IMR-90 (cell line): ENCODE data around the gene SPC25. TPM values are rescaled to one million over a fixed set of nuclear protein-coding genes. Genes with fewer than 3 reads are reported as not detected.

ENCODE experiments used
- ATAC-seq: fragments of 200-7000 bp; cut with Tn5 transposase; 2 replicates; pipeline ENCODE4 v1.9.1; 2020; ENCODE audit warnings: low read depth, mild to moderate bottlenecking, moderate library complexity
- BruUV-seq: library from RNA; stranded (reverse); fragments of 400-500 nt; replicated peaks from 2 replicates; lab custom pipeline; 2021; lab: Mats Ljungman, UMichigan
- CTCF ChIA-PET: fragments of 300-600 bp; formaldehyde crosslinking; extraction: SDS; loops from one replicate; lab custom pipeline; 2021; ENCODE audit warnings: antibody characterized with exemption; lab: Yijun Ruan, JAX
- POLR2A ChIA-PET: fragments of 300-600 bp; sonication (Branson Sonifier 250); formaldehyde crosslinking; loops from one replicate; lab custom pipeline; 2022; ENCODE audit warnings: antibody characterized with exemption; ENCODE audit not compliant: unreplicated experiment; lab: Charles Lee
- DNase-seq: peaks from one replicate; pipeline ENCODE4 v3.0.0; 2013
- H2AFZ ChIP-seq: replicated peaks from 2 replicates; pipeline ENCODE3; 2013; ENCODE audit warnings: low read length, mild to moderate bottlenecking; ENCODE audit not compliant: poor library complexity
- H2AK5ac ChIP-seq: 2 replicates; pipeline ENCODE4 v1.6.1; 2013; ENCODE audit warnings: low read depth, low read length, inconsistent platforms
- H2AK9ac ChIP-seq: replicated peaks from 2 replicates; pipeline ENCODE3; 2013; ENCODE audit warnings: mild to moderate bottlenecking, low read depth, low read length, moderate library complexity; ENCODE audit not compliant: poor library complexity
- H2BK120ac ChIP-seq: 2 replicates; pipeline ENCODE4 v1.6.1; 2013; ENCODE audit warnings: low read depth, low read length, inconsistent platforms
- H2BK15ac ChIP-seq: 3 replicates; pipeline ENCODE4 v1.6.1; 2013; ENCODE audit warnings: low read depth, low read length, inconsistent platforms
- H2BK20ac ChIP-seq: 2 replicates; pipeline ENCODE4 v1.6.1; 2013; ENCODE audit warnings: low read depth, mild to moderate bottlenecking, inconsistent platforms, low read length, moderate library complexity
- H2BK5ac ChIP-seq: 2 replicates; pipeline ENCODE4 v1.6.1; 2013; ENCODE audit warnings: mild to moderate bottlenecking, low read depth, low read length, inconsistent platforms; ENCODE audit not compliant: poor library complexity, severe bottlenecking
- H3K14ac ChIP-seq: replicated peaks from 2 replicates; pipeline ENCODE4 v1.6.1; 2013; ENCODE audit warnings: low read depth, low read length, inconsistent platforms
- H3K18ac ChIP-seq: 2 replicates; pipeline ENCODE4 v1.6.1; 2013; ENCODE audit warnings: low read depth, low read length, control low read depth
- H3K23ac ChIP-seq: 2 replicates; pipeline ENCODE4 v1.6.1; 2013; ENCODE audit warnings: low read depth, low read length, inconsistent platforms
- H3K27ac ChIP-seq: 2 replicates; pipeline ENCODE4 v1.5.1; 2013; ENCODE audit warnings: mild to moderate bottlenecking, control low read depth, low read length; ENCODE audit not compliant: insufficient read depth
- H3K27me3 ChIP-seq: 2 replicates; pipeline ENCODE4 v1.6.1; 2013; ENCODE audit warnings: low read length; ENCODE audit not compliant: control insufficient read depth, insufficient read depth
- H3K36me3 ChIP-seq: 2 replicates; pipeline ENCODE4 v1.6.1; 2013; ENCODE audit warnings: low read length, mixed read lengths; ENCODE audit not compliant: control insufficient read depth, insufficient read depth
- H3K4ac ChIP-seq: 2 replicates; pipeline ENCODE4 v1.6.1; 2013; ENCODE audit warnings: low read depth, low read length, inconsistent platforms
- H3K4me1 ChIP-seq: 2 replicates; pipeline ENCODE4 v1.6.1; 2013; ENCODE audit warnings: low read length, mixed read lengths; ENCODE audit not compliant: control insufficient read depth, insufficient read depth
- H3K4me2 ChIP-seq: 2 replicates; pipeline ENCODE4 v1.6.1; 2013; ENCODE audit warnings: low read depth, mild to moderate bottlenecking, control low read depth, low read length, moderate library complexity
- H3K4me3 ChIP-seq: 2 replicates; pipeline ENCODE4 v1.5.1; 2013; ENCODE audit warnings: low read depth, mild to moderate bottlenecking, control low read depth, low read length, moderate library complexity; ENCODE audit not compliant: insufficient read depth
- H3K56ac ChIP-seq: 2 replicates; pipeline ENCODE4 v1.6.1; 2013; ENCODE audit warnings: low read length, inconsistent platforms; ENCODE audit not compliant: insufficient read depth; ENCODE audit errors: extremely low read depth
- H3K79me1 ChIP-seq, 2 experiments: 2 replicates each; pipeline ENCODE4 v1.6.1; 2013; ENCODE audit warnings: low read length in 2 of 2, inconsistent platforms in 1 of 2, low read depth in 1 of 2
- H3K9ac ChIP-seq: 2 replicates; pipeline ENCODE4 v1.6.1; 2013; ENCODE audit warnings: low read depth, low read length, control low read depth
- H3K9me1 ChIP-seq: 2 replicates; pipeline ENCODE4 v1.6.1; 2013; ENCODE audit warnings: low read length, inconsistent platforms; ENCODE audit not compliant: insufficient read depth
- H3K9me3 ChIP-seq: 2 replicates; pipeline ENCODE4 v1.6.1; 2013; ENCODE audit warnings: low read length; ENCODE audit not compliant: control insufficient read depth, insufficient read depth
- H4K20me1 ChIP-seq: 2 replicates; pipeline ENCODE4 v1.6.1; 2013; ENCODE audit warnings: low read length, inconsistent platforms; ENCODE audit not compliant: insufficient read depth
- H4K5ac ChIP-seq: 2 replicates; pipeline ENCODE4 v1.6.1; 2013; ENCODE audit warnings: mild to moderate bottlenecking, low read depth, low read length, control low read depth
- H4K8ac ChIP-seq, 2 experiments: 2 replicates each; pipeline ENCODE4 v1.6.1; 2013; ENCODE audit warnings: low read depth in 2 of 2, low read length in 2 of 2, control low read depth in 1 of 2, inconsistent platforms in 1 of 2
- H4K91ac ChIP-seq: 2 replicates; pipeline ENCODE4 v1.6.1; 2013; ENCODE audit warnings: low read depth, low read length, inconsistent platforms; ENCODE audit not compliant: insufficient read depth
- BHLHE40 ChIP-seq: fragments of 150-350 bp; IDR thresholded peaks from 2 replicates; pipeline ENCODE4 v1.6.1; 2016; ENCODE audit warnings: mild to moderate bottlenecking, low read depth, low read length
- CEBPB ChIP-seq: IDR thresholded peaks from 2 replicates; pipeline ENCODE4 v1.6.1; 2012; ENCODE audit warnings: low read depth, low read length, improper control_type of control experiment
- CHD1 ChIP-seq: IDR thresholded peaks from 2 replicates; pipeline ENCODE4 v1.6.1; 2012; ENCODE audit warnings: low read depth, low read length, improper control_type of control experiment
- CTCF ChIP-seq: conservative IDR thresholded peaks from 2 replicates; pipeline ENCODE4 v1.5.1; 2012; ENCODE audit warnings: mild to moderate bottlenecking, low read depth, low read length, improper control_type of control experiment
- ELK1 ChIP-seq: fragments of 150-350 bp; IDR thresholded peaks from 2 replicates; pipeline ENCODE4 v1.6.1; 2016; ENCODE audit warnings: low read depth, mild to moderate bottlenecking, low read length, moderate library complexity, borderline replicate concordance
- FOS ChIP-seq: fragments of 150-350 bp; IDR thresholded peaks from 2 replicates; pipeline ENCODE4 v1.6.1; 2016; ENCODE audit warnings: low read depth, low read length
- MAFK ChIP-seq: IDR thresholded peaks from 2 replicates; pipeline ENCODE4 v1.6.1; 2012; ENCODE audit warnings: low read depth, low read length, improper control_type of control experiment
- MAZ ChIP-seq: IDR thresholded peaks from 2 replicates; pipeline ENCODE4 v1.6.1; 2012; ENCODE audit warnings: low read depth, mild to moderate bottlenecking, low read length, improper control_type of control experiment, moderate library complexity, borderline replicate concordance
- MXI1 ChIP-seq: IDR thresholded peaks from 2 replicates; pipeline ENCODE4 v1.6.1; 2012; ENCODE audit warnings: low read depth, mild to moderate bottlenecking, low read length, moderate library complexity, borderline replicate concordance
- NFE2L2 ChIP-seq: fragments of 150-350 bp; IDR thresholded peaks from 2 replicates; pipeline ENCODE4 v1.6.1; 2016; ENCODE audit warnings: low read depth, mild to moderate bottlenecking, low read length
- POLR2A ChIP-seq: IDR thresholded peaks from 2 replicates; pipeline ENCODE4 v1.6.1; 2012; ENCODE audit warnings: mild to moderate bottlenecking, low read depth, low read length
- RAD21 ChIP-seq: IDR thresholded peaks from 2 replicates; pipeline ENCODE4 v1.6.1; 2012; ENCODE audit warnings: low read length, improper control_type of control experiment
- RCOR1 ChIP-seq: IDR thresholded peaks from 2 replicates; pipeline ENCODE4 v1.6.1; 2012; ENCODE audit warnings: mild to moderate bottlenecking, low read length, improper control_type of control experiment; ENCODE audit not compliant: insufficient replicate concordance
- RFX5 ChIP-seq: IDR thresholded peaks from 2 replicates; pipeline ENCODE4 v1.8.0; 2012; ENCODE audit warnings: low read depth, mild to moderate bottlenecking, low read length, moderate library complexity
- SMC3 ChIP-seq: fragments of 150-350 bp; IDR thresholded peaks from 2 replicates; pipeline ENCODE4 v1.6.1; 2016; ENCODE audit warnings: low read depth, mild to moderate bottlenecking, antibody characterized with exemption, low read length, moderate library complexity
- USF2 ChIP-seq: fragments of 150-350 bp; IDR thresholded peaks from 2 replicates; pipeline ENCODE4 v1.6.1; 2017; ENCODE audit warnings: mild to moderate bottlenecking, antibody characterized with exemption, low read length, low read depth
- WGBS, 2 experiments: methylation state at CpG; one replicate each; pipeline versions ENCODE4 v1.1.5 to v1.1.7; 2013; ENCODE audit warnings: missing lambda C conversion rate in 2 of 2; ENCODE audit not compliant: insufficient read length in 1 of 2; ENCODE audit errors: extremely low coverage in 2 of 2; 5-methylcytosine and 5-hydroxymethylcytosine counted together
- dilution Hi-C: fragments of 300-500 bp; cut with HindIII; formaldehyde crosslinking; loops from one replicate; pipeline ENCODE4 v1.14.3; 2018; ENCODE audit warnings: low sequenced_read_pairs; ENCODE audit not compliant: unreplicated experiment
- in situ Hi-C: fragments of 300-500 bp; cut with MboI; formaldehyde crosslinking; loops from 3 replicates; pipeline ENCODE4 v1.14.3; 2019; ENCODE audit warnings: low sequenced_read_pairs, inconsistent platforms, mixed read lengths
- intact Hi-C: fragments of 100-400 bp; cut with micrococcal nuclease; formaldehyde crosslinking; loops from 2 replicates; pipeline ENCODE4 v1.10.0; 2022
- polyA plus RNA-seq, 3 experiments: library from polyadenylated mRNA; depleted of rRNA; stranded (reverse); fragments of >200 nt; gene quantifications; 2 replicates each; pipeline ENCODE4 v1.2.3, GENCODE V29; 2012; ENCODE audit warnings: low replicate concordance in 1 of 3
- total RNA-seq: library from RNA; depleted of rRNA; stranded (reverse); fragments of >200 nt; gene quantifications from 2 replicates; pipeline ENCODE4 v1.2.3, GENCODE V29; 2012

The SPC25 gene
- total and polyA plus RNA-seq, 2 of the 4 experiments (the other 2 are of a cell fraction): 2.0 to 7.1 TPM

- no peak overlapping the region for H4K5ac ChIP-seq
- H4K91ac ChIP-seq: no peak overlapping the region
- no peak overlapping the region for H2AK9ac ChIP-seq
- DNase-seq (no peak), ATAC-seq (no peak)
- no peak overlapping the region for H3K9ac ChIP-seq
- no peak overlapping the region for H3K4ac ChIP-seq
- H3K4me1 ChIP-seq: no peaks in the 10 kb centered on the region
- H3K14ac ChIP-seq: no peak overlapping the region
- no peak overlapping the region for H4K8ac ChIP-seq
- in situ Hi-C loops (no loop called here), intact Hi-C loops (no loop called here), dilution Hi-C loops (no loop called here)
- no peaks in the 10 kb centered on the region for H3K9me3 ChIP-seq
- no peak overlapping the region for H3K56ac ChIP-seq
- peaks cover 4% of the 10 kb centered on the region; the same call in 1 of the 2 replicates for H3K27me3 ChIP-seq
- H2BK5ac ChIP-seq: no peak overlapping the region
- H2BK20ac ChIP-seq: no peak overlapping the region
- H2AK5ac ChIP-seq: no peak overlapping the region
- CTCF ChIA-PET: no interaction called here
- BruUV-seq: no TSS peak
- no peak overlapping the region for H2BK120ac ChIP-seq
- no peak overlapping the region for H3K4me2 ChIP-seq
- POLR2A ChIA-PET: no interaction called here
- no peak overlapping the region for H3K27ac ChIP-seq
- no peak overlapping the region for H3K23ac ChIP-seq
- no peaks in the 10 kb centered on the region for H4K20me1 ChIP-seq
- H3K36me3 ChIP-seq: no peaks in the 10 kb centered on the region
- H3K4me3 ChIP-seq: no peak overlapping the region
- no peak overlapping the region for H2AFZ ChIP-seq
- no peak overlapping the region for H3K18ac ChIP-seq
- no peaks in the 10 kb centered on the region for H3K79me1 ChIP-seq
- no CpG with 5 or more reads among the region's 2 CpGs for WGBS, 2 experiments
- TF ChIP-seq MXI1: no peak
- TF ChIP-seq RFX5: no peak
- TF ChIP-seq MAZ: no peak
- no peak for TF ChIP-seq CTCF
- TF ChIP-seq USF2: no peak
- no peak for TF ChIP-seq ELK1
- no peak for TF ChIP-seq BHLHE40
- TF ChIP-seq POLR2A: no peak
- no peak for TF ChIP-seq FOS
- no peak for TF ChIP-seq CEBPB
- no peak for TF ChIP-seq RCOR1
- no peak for TF ChIP-seq SMC3
- no peak for TF ChIP-seq RAD21
- no peak for TF ChIP-seq NFE2L2
- TF ChIP-seq MAFK: no peak
- no peak for TF ChIP-seq CHD1
- H3K9me1 ChIP-seq: no peaks in the 10 kb centered on the region; the same call in 1 of the 2 replicates
- no peak overlapping the region for H2BK15ac ChIP-seq
Measured at GRCh38 chr2:168903888-168904287, 13.7 kb upstream of the SPC25 start.
